ENCODE results near the gene KRTAP5-7. TPM values are rescaled to one million over a fixed set of nuclear protein-coding genes. Genes with fewer than 3 reads are reported as not detected.

Gene KRTAP5-7
- total RNA-seq, 2 donors from 2014 or later: not detected

- Mint-ChIP-seq H3K27me3 (ENCODE audit: insufficient read depth) (peaks cover 5% of the 10 kb centered on the region), H3K9me3 (peaks cover 38% of the 10 kb centered on the region), H3K4me1 (peaks cover 35% of the 10 kb centered on the region), H3K36me3 (ENCODE audit: low read depth) (peaks cover 10% of the 10 kb centered on the region), H3K27ac (no peak overlapping the region), H3K4me3 (no peak overlapping the region)
- TF ChIP-seq, protein P1, sequence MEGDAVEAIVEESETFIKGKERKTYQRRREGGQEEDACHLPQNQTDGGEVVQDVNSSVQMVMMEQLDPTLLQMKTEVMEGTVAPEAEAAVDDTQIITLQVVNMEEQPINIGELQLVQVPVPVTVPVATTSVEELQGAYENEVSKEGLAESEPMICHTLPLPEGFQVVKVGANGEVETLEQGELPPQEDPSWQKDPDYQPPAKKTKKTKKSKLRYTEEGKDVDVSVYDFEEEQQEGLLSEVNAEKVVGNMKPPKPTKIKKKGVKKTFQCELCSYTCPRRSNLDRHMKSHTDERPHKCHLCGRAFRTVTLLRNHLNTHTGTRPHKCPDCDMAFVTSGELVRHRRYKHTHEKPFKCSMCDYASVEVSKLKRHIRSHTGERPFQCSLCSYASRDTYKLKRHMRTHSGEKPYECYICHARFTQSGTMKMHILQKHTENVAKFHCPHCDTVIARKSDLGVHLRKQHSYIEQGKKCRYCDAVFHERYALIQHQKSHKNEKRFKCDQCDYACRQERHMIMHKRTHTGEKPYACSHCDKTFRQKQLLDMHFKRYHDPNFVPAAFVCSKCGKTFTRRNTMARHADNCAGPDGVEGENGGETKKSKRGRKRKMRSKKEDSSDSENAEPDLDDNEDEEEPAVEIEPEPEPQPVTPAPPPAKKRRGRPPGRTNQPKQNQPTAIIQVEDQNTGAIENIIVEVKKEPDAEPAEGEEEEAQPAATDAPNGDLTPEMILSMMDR (conservative IDR thresholded peaks at IDR 0.05): no peak
- no peak overlapping the region for H3K27ac ChIP-seq (ENCODE audit: low read depth, low read length)
- WGBS, 2 experiments (ENCODE audit: insufficient coverage in 1 of 2, insufficient read length in 1 of 2): 92 to 93% methylated on average over 12 to 15 of the region's 15 CpGs
- no peak for DNase-seq
- no peaks in the 10 kb centered on the region for H3K36me3 ChIP-seq (ENCODE audit: control insufficient read depth, insufficient read depth, low read length)
- H3K4me1 ChIP-seq (ENCODE audit: control insufficient read depth, insufficient read depth, low read length): peaks cover 19% of the 10 kb centered on the region
- H3K4me3 ChIP-seq (ENCODE audit: low read length): no peak overlapping the region
- H3K27me3 ChIP-seq (ENCODE audit: control insufficient read depth, insufficient read depth, low read length, poor library complexity, severe bottlenecking): no peaks in the 10 kb centered on the region
- no peak overlapping the region for H3K9ac ChIP-seq (ENCODE audit: extremely low read depth, low read length, poor library complexity, severe bottlenecking)
- peaks cover 24% of the 10 kb centered on the region for H3K9me3 ChIP-seq (ENCODE audit: control insufficient read depth, low read length)
Observed at GRCh38 chr11:71542879-71543777, 16.1 kb downstream of the KRTAP5-7 start.

GRCh38 chr11:71543866-71544265 lies 16.8 kb downstream of the KRTAP5-7 start:
- TF ChIP-seq, protein P1 (conservative IDR thresholded peaks at IDR 0.05): no peak
- WGBS, 2 experiments (ENCODE audit: insufficient coverage in 1 of 2, insufficient read length in 1 of 2): 86 to 88% methylated on average over 8 of the region's 8 CpGs
- H3K36me3 Mint-ChIP-seq (ENCODE audit: low read depth): peaks cover 10% of the 10 kb centered on the region

GRCh38 chr11:71544525-71545214 lies 17.6 kb downstream of the KRTAP5-7 start:
- Mint-ChIP-seq H3K9me3 (peaks cover 36% of the 10 kb centered on the region), H3K4me1 (peaks cover 25% of the 10 kb centered on the region), H3K36me3 (ENCODE audit: low read depth) (peaks cover 10% of the 10 kb centered on the region), H3K27me3 (ENCODE audit: insufficient read depth) (peaks cover 17% of the 10 kb centered on the region), H3K27ac (peak overlapping the region; percentile 16), H3K4me3 (peak overlapping the region; percentile 5)
- no peaks in the 10 kb centered on the region for H3K27me3 ChIP-seq (ENCODE audit: control insufficient read depth, insufficient read depth, low read length, poor library complexity, severe bottlenecking)
- no peak for DNase-seq
- no peak overlapping the region for H3K9ac ChIP-seq (ENCODE audit: extremely low read depth, low read length, poor library complexity, severe bottlenecking)
- 64 to 68% methylated on average over 3 of the region's 6 CpGs for WGBS, 2 experiments (ENCODE audit: insufficient coverage in 1 of 2, insufficient read length in 1 of 2)
- peaks cover 24% of the 10 kb centered on the region for H3K9me3 ChIP-seq (ENCODE audit: control insufficient read depth, low read length)
- H3K4me1 ChIP-seq (ENCODE audit: control insufficient read depth, insufficient read depth, low read length): peaks cover 19% of the 10 kb centered on the region
- H3K4me3 ChIP-seq (ENCODE audit: low read length): peak overlapping the region; percentile 51
- H3K27ac ChIP-seq (ENCODE audit: low read depth, low read length): no peak overlapping the region
- TF ChIP-seq, protein P1 (conservative IDR thresholded peaks at IDR 0.05): no peak
- no peaks in the 10 kb centered on the region for H3K36me3 ChIP-seq (ENCODE audit: control insufficient read depth, insufficient read depth, low read length)

More at GRCh38 chr11:71543866-71544265, 16.8 kb downstream of the KRTAP5-7 start:
- Mint-ChIP-seq H3K9me3 (peaks cover 38% of the 10 kb centered on the region), H3K4me3 (peak overlapping the region; percentile 5), H3K27ac (no peak overlapping the region), H3K4me1 (peaks cover 31% of the 10 kb centered on the region), H3K27me3 (ENCODE audit: insufficient read depth) (peaks cover 9% of the 10 kb centered on the region)
- H3K4me3 ChIP-seq (ENCODE audit: low read length): peak overlapping the region; percentile 51
- peaks cover 19% of the 10 kb centered on the region for H3K4me1 ChIP-seq (ENCODE audit: control insufficient read depth, insufficient read depth, low read length)
- H3K27me3 ChIP-seq (ENCODE audit: control insufficient read depth, insufficient read depth, low read length, poor library complexity, severe bottlenecking): no peaks in the 10 kb centered on the region
- H3K36me3 ChIP-seq (ENCODE audit: control insufficient read depth, insufficient read depth, low read length): no peaks in the 10 kb centered on the region
- DNase-seq: no peak
- no peak overlapping the region for H3K27ac ChIP-seq (ENCODE audit: low read depth, low read length)
- H3K9me3 ChIP-seq (ENCODE audit: control insufficient read depth, low read length): peaks cover 24% of the 10 kb centered on the region
- no peak overlapping the region for H3K9ac ChIP-seq (ENCODE audit: extremely low read depth, low read length, poor library complexity, severe bottlenecking)
